Mesothelial cell of epicardium (in vitro differentiated cells): ENCODE data around the gene MCF2L2. TPM values are rescaled to one million over a fixed set of nuclear protein-coding genes. Genes with fewer than 3 reads are reported as not detected.

Source experiments
- DNase-seq, 2 experiments: peaks; one replicate each; pipeline ENCODE4 v3.0.0; 2021; ENCODE audit warnings: low spot score in 2 of 2; ENCODE audit not compliant: unreplicated experiment in 2 of 2
- H3K27ac Mint-ChIP-seq: 2 replicates; pipeline ENCODE4 v1.8.0; 2021; ENCODE audit warnings: mixed read lengths
- H3K27me3 Mint-ChIP-seq: 2 replicates; pipeline ENCODE4 v1.8.0; 2021; ENCODE audit warnings: low read depth, mixed read lengths
- H3K36me3 Mint-ChIP-seq: 2 replicates; pipeline ENCODE4 v1.8.0; 2021; ENCODE audit warnings: mixed read lengths
- H3K4me1 Mint-ChIP-seq: 2 replicates; pipeline ENCODE4 v1.8.0; 2021; ENCODE audit warnings: mixed read lengths
- H3K4me3 Mint-ChIP-seq: 2 replicates; pipeline ENCODE4 v1.8.0; 2021; ENCODE audit warnings: mild to moderate bottlenecking, moderate library complexity, mixed read lengths
- H3K9me3 Mint-ChIP-seq: 2 replicates; pipeline ENCODE4 v1.8.0; 2021; ENCODE audit warnings: mixed read lengths
- CTCF ChIP-seq: fragments of 200-600 bp; sonication (generic); IDR thresholded peaks from one replicate; pipeline ENCODE4 v1.5.0; 2021; ENCODE audit warnings: antibody characterized with exemption; ENCODE audit not compliant: unreplicated experiment
- total RNA-seq: library from RNA; stranded (reverse); gene quantifications from 3 replicates; pipeline ENCODE4 v1.2.1, GENCODE V29; 2021

Gene MCF2L2
- total RNA-seq, 1 donor from 2014 or later: 3.4 TPM

GRCh38 chr3:183265157-183265642, 163.2 kb downstream of the MCF2L2 start:
- no peak overlapping the region for H3K4me3 Mint-ChIP-seq
- peak in 1 of 2 experiments; percentile 50 for DNase-seq
- no peak for TF ChIP-seq CTCF

GRCh38 chr3:183264268-183264667, 164.2 kb downstream of the MCF2L2 start:
- no peak for TF ChIP-seq CTCF
- Mint-ChIP-seq H3K4me1 (peaks cover 31% of the 10 kb centered on the region), H3K4me3 (no peak overlapping the region), H3K36me3 (no peaks in the 10 kb centered on the region), H3K27ac (no peak overlapping the region), H3K27me3 (no peaks in the 10 kb centered on the region), H3K9me3 (no peaks in the 10 kb centered on the region)
- DNase-seq: no peak

More at GRCh38 chr3:183265157-183265642, 163.2 kb downstream of the MCF2L2 start:
- H3K9me3 Mint-ChIP-seq: no peaks in the 10 kb centered on the region
- H3K27me3 Mint-ChIP-seq: no peaks in the 10 kb centered on the region
- H3K27ac Mint-ChIP-seq: no peak overlapping the region
- peaks cover 4% of the 10 kb centered on the region for H3K36me3 Mint-ChIP-seq
- peaks cover 23% of the 10 kb centered on the region for H3K4me1 Mint-ChIP-seq

GRCh38 chr3:183262875-183263378, 165.5 kb downstream of the MCF2L2 start:
- Mint-ChIP-seq H3K36me3 (peaks cover 3% of the 10 kb centered on the region), H3K4me3 (no peak overlapping the region), H3K27ac (no peak overlapping the region), H3K27me3 (no peaks in the 10 kb centered on the region), H3K9me3 (no peaks in the 10 kb centered on the region), H3K4me1 (peaks cover 24% of the 10 kb centered on the region)
- TF ChIP-seq CTCF: no peak
- DNase-seq: no peak

- Mint-ChIP-seq H3K36me3 (peaks cover 3% of the 10 kb centered on the region), H3K4me3 (no peak overlapping the region), H3K27ac (no peak overlapping the region), H3K9me3 (no peaks in the 10 kb centered on the region), H3K27me3 (no peaks in the 10 kb centered on the region), H3K4me1 (peaks cover 22% of the 10 kb centered on the region)
- DNase-seq: no peak
- TF ChIP-seq CTCF: no peak
Observed at GRCh38 chr3:183261151-183261724, 167.2 kb downstream of the MCF2L2 start.

GRCh38 chr3:183260167-183260904, 168.1 kb downstream of the MCF2L2 start:
- no peak for DNase-seq
- H3K9me3 Mint-ChIP-seq: no peaks in the 10 kb centered on the region
- TF ChIP-seq CTCF: no peak

More at GRCh38 chr3:183260167-183260904, 168.1 kb downstream of the MCF2L2 start:
- Mint-ChIP-seq H3K27ac (peak overlapping the region; percentile 34), H3K4me1 (peaks cover 26% of the 10 kb centered on the region), H3K27me3 (no peaks in the 10 kb centered on the region), H3K36me3 (peaks cover 3% of the 10 kb centered on the region), H3K4me3 (no peak overlapping the region)
